H1 (cell line): ENCODE data around the gene LCN12. TPM values are rescaled to one million over a fixed set of nuclear protein-coding genes. Genes with fewer than 3 reads are reported as not detected.

Source experiments
- BRCA1 ChIP-seq: IDR thresholded peaks from 2 replicates; pipeline ENCODE4 v1.6.1; 2012; ENCODE audit warnings: low read depth, low read length, improper control_type of control experiment
- CHD2 ChIP-seq: IDR thresholded peaks from 2 replicates; pipeline ENCODE4 v1.6.1; 2012; ENCODE audit warnings: low read length, improper control_type of control experiment
- CTBP2 ChIP-seq: IDR thresholded peaks from 2 replicates; pipeline ENCODE4 v1.7.0; 2011; ENCODE audit warnings: borderline replicate concordance, mild to moderate bottlenecking, moderate library complexity, mixed read lengths, low read length; ENCODE audit not compliant: insufficient read depth, insufficient read length
- GABPA ChIP-seq: IDR thresholded peaks from 2 replicates; pipeline ENCODE4 v1.6.1; 2011; ENCODE audit warnings: mild to moderate bottlenecking, low read length, moderate library complexity, borderline replicate concordance; ENCODE audit not compliant: insufficient read depth
- POLR2A ChIP-seq, 2 experiments: IDR thresholded peaks; 1 replicate in 1 of 2; 2 replicates in 1 of 2; pipeline ENCODE4 v1.6.1; 2011; ENCODE audit warnings: low read depth in 2 of 2, low read length in 2 of 2, mild to moderate bottlenecking in 2 of 2; ENCODE audit errors: control extremely low read depth in 1 of 2
- TAF1 ChIP-seq: IDR thresholded peaks from 2 replicates; pipeline ENCODE4 v1.6.1; 2011; ENCODE audit warnings: mild to moderate bottlenecking, low read depth, low read length
- polyA plus RNA-seq, 7 experiments: library from polyadenylated mRNA; depleted of rRNA in 3 of 7; stranded (reverse) in 5 of 7; unstranded in 2 of 7; fragments of >200 nt in 5 of 7; fragments of 200-250 nt in 2 of 7; gene quantifications; 1 replicate in 5 of 7; 2 replicates in 1 of 7; 4 replicates in 1 of 7; pipeline versions ENCODE4 v1.2.1 to v1.2.3, GENCODE V29; 2011 to 2013; ENCODE audit warnings: missing spikeins in 2 of 7, mixed read lengths in 2 of 7
- total RNA-seq: library from RNA; stranded (reverse); fragmentation: NEBNext Ultra II Directional; extraction: Animal tissue kit (Norgen Biotek cat#: 25700); gene quantifications from 2 replicates; pipeline ENCODE4 v1.2.1, GENCODE V29; 2021
- TF ChIP-seq, protein P1 (sequence below): IDR thresholded peaks from 2 replicates; pipeline ENCODE4 v1.6.1; 2011; ENCODE audit warnings: low read depth, mild to moderate bottlenecking, low read length; ENCODE audit not compliant: insufficient read depth
- TF ChIP-seq, protein P2 (sequence below): IDR thresholded peaks from 2 replicates; pipeline ENCODE4 v1.6.1; 2011; ENCODE audit warnings: low read length, improper control_type of control experiment

LCN12 gene
- total and polyA plus RNA-seq, 2 of the 8 experiments (the other 6 are each of a cell fraction or from before 2014, with no cell fraction given): 1.1 to 1.7 TPM

DNA sequence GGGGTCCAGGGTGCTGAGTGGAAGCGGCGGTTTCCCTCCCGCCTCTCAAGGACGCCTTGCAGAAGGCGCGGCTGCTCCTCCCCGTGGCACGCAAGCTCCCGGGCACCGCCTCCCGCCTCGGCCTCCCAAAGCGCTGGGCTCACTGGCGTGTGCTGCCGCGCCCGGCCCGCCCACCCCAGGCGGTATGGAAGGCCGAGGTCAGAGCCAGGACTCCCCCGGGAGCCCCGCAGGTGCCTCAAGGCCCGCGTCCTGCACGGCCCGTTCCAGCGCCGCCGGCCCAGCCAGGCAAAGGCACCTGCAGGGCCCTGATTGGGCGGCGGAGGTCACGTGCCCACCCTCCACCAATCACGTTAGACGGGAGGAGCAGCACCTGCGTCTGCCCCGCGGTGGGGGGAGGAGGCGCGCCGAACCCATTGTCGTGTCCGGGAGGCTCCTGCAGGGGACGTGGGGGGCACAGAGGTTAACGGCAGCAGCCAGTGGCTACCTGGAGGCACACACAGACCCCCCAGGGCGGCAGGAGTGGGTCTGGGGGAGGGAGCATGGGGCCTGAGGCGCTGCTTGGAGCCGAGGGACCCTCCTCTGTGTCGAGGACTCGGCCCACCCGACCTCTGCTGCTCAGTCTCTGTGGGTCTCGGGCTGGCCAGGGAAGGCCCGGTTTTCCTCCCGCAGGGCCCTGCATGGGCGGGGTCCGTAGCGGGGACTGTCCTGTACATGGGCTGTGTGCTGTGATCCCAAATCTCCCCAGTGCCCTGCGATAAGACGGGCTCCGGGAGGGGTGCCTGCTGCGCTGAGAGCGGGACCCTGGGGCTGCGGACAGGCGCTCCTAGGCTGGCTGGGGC, 2.0 kb upstream of the LCN12 start (continued):
- TF ChIP-seq CTBP2: no peak
- peak in 1 of 2 experiments; percentile 29; a peak in 1 of 3 replicates for TF ChIP-seq POLR2A (IDR thresholded peaks at IDR 0.05; ENCODE audit: control extremely low read depth in 1 of 2, low read depth in 2 of 2, low read length in 2 of 2)
- TF ChIP-seq CHD2: peak; percentile 84
- TF ChIP-seq, protein P1, sequence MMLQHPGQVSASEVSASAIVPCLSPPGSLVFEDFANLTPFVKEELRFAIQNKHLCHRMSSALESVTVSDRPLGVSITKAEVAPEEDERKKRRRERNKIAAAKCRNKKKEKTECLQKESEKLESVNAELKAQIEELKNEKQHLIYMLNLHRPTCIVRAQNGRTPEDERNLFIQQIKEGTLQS: peak; percentile 94
- TF ChIP-seq BRCA1: no peak
- TF ChIP-seq, protein P2, sequence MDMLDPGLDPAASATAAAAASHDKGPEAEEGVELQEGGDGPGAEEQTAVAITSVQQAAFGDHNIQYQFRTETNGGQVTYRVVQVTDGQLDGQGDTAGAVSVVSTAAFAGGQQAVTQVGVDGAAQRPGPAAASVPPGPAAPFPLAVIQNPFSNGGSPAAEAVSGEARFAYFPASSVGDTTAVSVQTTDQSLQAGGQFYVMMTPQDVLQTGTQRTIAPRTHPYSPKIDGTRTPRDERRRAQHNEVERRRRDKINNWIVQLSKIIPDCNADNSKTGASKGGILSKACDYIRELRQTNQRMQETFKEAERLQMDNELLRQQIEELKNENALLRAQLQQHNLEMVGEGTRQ: peak; percentile 98
- 0 out of 2 replicates have a peak, but pooled peaks have one; percentile 21 for TF ChIP-seq GABPA
- no peak for TF ChIP-seq TAF1
